Vagina (tissue), 2 donors: ENCODE results near the gene CLEC16A.

Source experiments
- CTCF ChIP-seq, 3 experiments: fragments of 450-650 bp in 2 of 3; fragments of 200-600 bp in 1 of 3; sonication (generic) in 1 of 3; IDR thresholded peaks; one replicate each; pipeline ENCODE4 v1.5.1; 2017 to 2019; ENCODE audit warnings: antibody characterized with exemption in 3 of 3, mild to moderate bottlenecking in 2 of 3, moderate library complexity in 2 of 3
- POLR2AphosphoS5 ChIP-seq, 2 donors: sonication (generic); formaldehyde crosslinking; IDR thresholded peaks; one replicate each; pipeline ENCODE4 v1.9.0; 2017; ENCODE audit warnings: antibody characterized with exemption in 2 of 2, mild to moderate bottlenecking in 2 of 2, low read depth in 1 of 2; ENCODE audit not compliant: insufficient read depth in 1 of 2

- TF ChIP-seq CTCF (IDR thresholded peaks at IDR 0.05): no peak
- TF ChIP-seq POLR2AphosphoS5 (IDR thresholded peaks at IDR 0.05; ENCODE audit: insufficient read depth in 1 of 2, low read depth in 1 of 2): no peak
These were observed 32.3 kb downstream of the CLEC16A start for GRCh38 chr16:10976634-10977033.
